ENCODE results near the gene S1PR2.

DNA sequence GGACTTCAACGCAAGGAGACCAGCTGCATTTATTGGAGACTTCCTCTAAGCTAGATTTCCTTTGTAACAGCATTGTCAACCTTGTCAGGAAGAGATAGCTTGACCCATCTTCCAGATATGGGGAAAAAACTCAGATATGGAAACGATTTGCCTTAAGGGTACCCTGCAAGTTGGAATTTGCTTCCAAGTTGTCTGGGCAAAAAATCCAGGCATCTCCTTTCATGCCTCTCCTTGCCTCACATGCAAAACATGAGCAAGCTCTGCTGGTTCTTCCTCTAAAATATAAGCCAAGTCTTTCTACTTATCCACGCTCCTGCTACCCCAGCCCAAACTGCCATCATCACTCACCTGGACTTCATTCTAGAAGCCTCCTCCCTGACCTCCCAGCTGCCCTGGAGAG lies 30.0 kb downstream of the S1PR2 start:
- TF ChIP-seq, protein P1, sequence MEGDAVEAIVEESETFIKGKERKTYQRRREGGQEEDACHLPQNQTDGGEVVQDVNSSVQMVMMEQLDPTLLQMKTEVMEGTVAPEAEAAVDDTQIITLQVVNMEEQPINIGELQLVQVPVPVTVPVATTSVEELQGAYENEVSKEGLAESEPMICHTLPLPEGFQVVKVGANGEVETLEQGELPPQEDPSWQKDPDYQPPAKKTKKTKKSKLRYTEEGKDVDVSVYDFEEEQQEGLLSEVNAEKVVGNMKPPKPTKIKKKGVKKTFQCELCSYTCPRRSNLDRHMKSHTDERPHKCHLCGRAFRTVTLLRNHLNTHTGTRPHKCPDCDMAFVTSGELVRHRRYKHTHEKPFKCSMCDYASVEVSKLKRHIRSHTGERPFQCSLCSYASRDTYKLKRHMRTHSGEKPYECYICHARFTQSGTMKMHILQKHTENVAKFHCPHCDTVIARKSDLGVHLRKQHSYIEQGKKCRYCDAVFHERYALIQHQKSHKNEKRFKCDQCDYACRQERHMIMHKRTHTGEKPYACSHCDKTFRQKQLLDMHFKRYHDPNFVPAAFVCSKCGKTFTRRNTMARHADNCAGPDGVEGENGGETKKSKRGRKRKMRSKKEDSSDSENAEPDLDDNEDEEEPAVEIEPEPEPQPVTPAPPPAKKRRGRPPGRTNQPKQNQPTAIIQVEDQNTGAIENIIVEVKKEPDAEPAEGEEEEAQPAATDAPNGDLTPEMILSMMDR (IDR thresholded peaks at IDR 0.05) = no peak
- TF ChIP-seq POLR2A (IDR thresholded peaks at IDR 0.05) = no peak

Data from esophagus squamous epithelium (tissue), 4 donors.